ENCODE data around the gene EXTL1. TPM values are rescaled to one million over a fixed set of nuclear protein-coding genes. Genes with fewer than 3 reads are reported as not detected.

EXTL1 gene
- total RNA-seq, 4 donors from 2014 or later: not detected

GRCh38 chr1:26077524-26077923, 55.9 kb downstream of the EXTL1 start:
- no peaks in the 10 kb centered on the region for H3K36me3 ChIP-seq
- no peaks in the 10 kb centered on the region for H3K9me3 ChIP-seq
- H3K4me1 ChIP-seq: peaks cover 0 to 7% (median 0%) of the 10 kb centered on the region in 3 donors
- TF ChIP-seq CTCF (IDR thresholded peaks at IDR 0.05) (no peak), POLR2A (IDR thresholded peaks at IDR 0.05) (no peak)
- 88 to 100% methylated on average over 1 of the region's 1 CpG for WGBS, 2 donors
- DNase-seq: no peak
- H3K27ac ChIP-seq: no peak overlapping the region
- no peak overlapping the region for H3K4me3 ChIP-seq
- intact Hi-C loops (cut with DNase I): no loop called here
- H3K27me3 ChIP-seq: peaks cover 0 to 38% (median 0%) of the 10 kb centered on the region in 4 donors

GRCh38 chr1:26078286-26079177, 57.0 kb downstream of the EXTL1 start:
- DNase-seq: no peak
- peaks cover 0 to 7% (median 0%) of the 10 kb centered on the region in 3 donors for H3K4me1 ChIP-seq
- H3K4me3 ChIP-seq: no peak overlapping the region
- H3K9me3 ChIP-seq: no peaks in the 10 kb centered on the region
- H3K27ac ChIP-seq: no peak overlapping the region
- peaks cover 0 to 33% (median 0%) of the 10 kb centered on the region in 4 donors for H3K27me3 ChIP-seq
- intact Hi-C loops (cut with DNase I): no loop called here
- no peak for TF ChIP-seq POLR2A (IDR thresholded peaks at IDR 0.05)
- no peak for TF ChIP-seq CTCF (IDR thresholded peaks at IDR 0.05)
- no peaks in the 10 kb centered on the region for H3K36me3 ChIP-seq
- 48 to 66% methylated on average over 8 of the region's 8 CpGs for WGBS, 2 donors

- H3K27me3 ChIP-seq: peaks cover 0 to 34% (median 0%) of the 10 kb centered on the region in 4 donors
- 66 to 70% methylated on average over 5 of the region's 7 CpGs for WGBS, 2 donors
- no peaks in the 10 kb centered on the region for H3K36me3 ChIP-seq
- DNase-seq: no peak
- TF ChIP-seq POLR2A (IDR thresholded peaks at IDR 0.05) (no peak), CTCF (IDR thresholded peaks at IDR 0.05) (no peak)
- no peak overlapping the region for H3K4me3 ChIP-seq
- intact Hi-C loops (cut with DNase I): no loop called here
- no peaks in the 10 kb centered on the region for H3K9me3 ChIP-seq
- H3K4me1 ChIP-seq: peaks cover 0 to 7% (median 0%) of the 10 kb centered on the region in 3 donors
- H3K27ac ChIP-seq: no peak overlapping the region
Observed at GRCh38 chr1:26079178-26079563, 57.6 kb downstream of the EXTL1 start.

GRCh38 chr1:26079960-26080814, 58.6 kb downstream of the EXTL1 start:
- Histone ChIP-seq H3K36me3 (no peaks in the 10 kb centered on the region), H3K27ac (no peak overlapping the region), H3K27me3 (peaks cover 0 to 39% (median 0%) of the 10 kb centered on the region in 4 donors), H3K4me3 (no peak overlapping the region), H3K4me1 (peaks cover 0 to 7% (median 0%) of the 10 kb centered on the region in 3 donors), H3K9me3 (no peaks in the 10 kb centered on the region)
- TF ChIP-seq CTCF (IDR thresholded peaks at IDR 0.05) (no peak), POLR2A (IDR thresholded peaks at IDR 0.05) (no peak)
- no peak for DNase-seq
- intact Hi-C loops (cut with DNase I): no loop called here
- 69 to 77% methylated on average over 9 of the region's 9 CpGs for WGBS, 2 donors

Measured in esophagus squamous epithelium (tissue), 5 donors.